Measurements from ENCODE around the gene GALNT7. TPM values are rescaled to one million over a fixed set of nuclear protein-coding genes. Genes with fewer than 3 reads are reported as not detected.

The GALNT7 gene
- total and polyA plus RNA-seq, 4 donors, result 9.3 to 32.7 (median 14.3) TPM

- H3K9ac ChIP-seq (ENCODE audit: insufficient read depth in 1 of 2, low read length in 2 of 2), result peak within 1 kb of the TSS; percentile 48 to 84
- H3K4me1 ChIP-seq (ENCODE audit: control insufficient read depth in 5 of 5, insufficient read depth in 5 of 5, low read length in 5 of 5), result peaks cover 0 to 10% (median 0%) of the 10 kb centered on the region in 5 donors
- no peak for TF ChIP-seq CTCF (IDR thresholded peaks at IDR 0.05; ENCODE audit: control extremely low read depth, extremely low read depth)
- peaks cover 0 to 3% (median 0%) of the 10 kb centered on the region in 4 donors for H3K36me3 ChIP-seq (ENCODE audit: control insufficient read depth in 4 of 4, insufficient read depth in 4 of 4, low read length in 4 of 4)
- H3K9me3 ChIP-seq (ENCODE audit: control insufficient read depth in 4 of 4, insufficient read depth in 3 of 4, low read length in 3 of 4), result no peaks in the 10 kb centered on the region
- WGBS, 2 donors, result 0% methylated on average over 54 to 72 of the region's 72 CpGs
- no peaks in the 10 kb centered on the region for H3K27me3 ChIP-seq (ENCODE audit: control insufficient read depth in 3 of 3, insufficient read depth in 3 of 3, low read length in 2 of 3)
- DNase-seq (peak; percentile 99 to 100 (median 100)), ATAC-seq (ENCODE audit: insufficient read depth, low FRiP score) (peak; percentile 94)
- H3K27ac ChIP-seq (ENCODE audit: low read depth in 1 of 2, low read length in 1 of 2), result peak within 1 kb of the TSS; percentile 95 to 99
- peak within 1 kb of the TSS; percentile 83 for H3K4me3 ChIP-seq
These were observed 202.1 kb downstream of the GALNT7 start, which contains the start of gene SAP30 for GRCh38 chr4:173370477-173371291. TSS of gene SAP30 (plus strand) at chr4:173370954. CDS start at chr4:173371183, 229 bp downstream.

GRCh38 chr4:173371292-173372192 lies 202.9 kb downstream of the GALNT7 start:
- peaks cover 0 to 5% (median 0%) of the 10 kb centered on the region in 4 donors for H3K36me3 ChIP-seq (ENCODE audit: control insufficient read depth in 4 of 4, insufficient read depth in 4 of 4, low read length in 4 of 4)
- no peaks in the 10 kb centered on the region for H3K27me3 ChIP-seq (ENCODE audit: control insufficient read depth in 3 of 3, insufficient read depth in 3 of 3, low read length in 2 of 3)
- peak; percentile 29 for ATAC-seq (ENCODE audit: insufficient read depth, low FRiP score)
- H3K4me1 ChIP-seq (ENCODE audit: control insufficient read depth in 5 of 5, insufficient read depth in 5 of 5, low read length in 5 of 5), result peaks cover 0 to 10% (median 0%) of the 10 kb centered on the region in 5 donors
- H3K9ac ChIP-seq (ENCODE audit: insufficient read depth in 1 of 2, low read length in 2 of 2), result peak overlapping the region; percentile 48 to 84
- H3K9me3 ChIP-seq (ENCODE audit: control insufficient read depth in 4 of 4, insufficient read depth in 3 of 4, low read length in 3 of 4), result no peaks in the 10 kb centered on the region
- H3K4me3 ChIP-seq, result peak overlapping the region; percentile 83
- peak overlapping the region; percentile 67 to 82 for H3K27ac ChIP-seq (ENCODE audit: low read depth in 1 of 2, low read length in 1 of 2)
- peak; percentile 84 to 89 (median 89) for DNase-seq
- WGBS, 2 donors, result 0 to 1% methylated on average over 57 to 68 of the region's 68 CpGs
- TF ChIP-seq CTCF (IDR thresholded peaks at IDR 0.05; ENCODE audit: control extremely low read depth, extremely low read depth), result no peak

Small RNA genes within 50 kb of the gene (small RNA-seq; reads per million reads assigned to genes)
- gene MIR548T (ENCODE audit: low replicate concordance), result not detected
- gene RN7SL253P (ENCODE audit: low replicate concordance), result not detected

Other genes with a start within 250 kb of the GALNT7 start
- gene HMGB2, start 165.5 kb downstream of the GALNT7 start, total RNA-seq, result 10 to 100 TPM; 57.9 to 84.4 TPM
- 100 to 1,000 TPM; 126 to 187 TPM for gene HMGB2, start 165.5 kb downstream of the GALNT7 start, polyA plus RNA-seq
- 10 to 100 TPM; 10.8 to 14.4 TPM for gene SAP30, start 202.1 kb downstream of the GALNT7 start, total RNA-seq
- 10 to 100 TPM in 1 of 2 donors, 1 to 10 TPM in 1; 5.1 to 25.2 TPM for gene SAP30, start 202.1 kb downstream of the GALNT7 start, polyA plus RNA-seq
- gene SCRG1, start 230.3 kb downstream of the GALNT7 start, total RNA-seq, result under 1 TPM; 0.06 to 0.64 TPM
- under 1 TPM; 0.06 to 0.20 TPM for gene SCRG1, start 230.3 kb downstream of the GALNT7 start, polyA plus RNA-seq